ENCODE results near the gene SHCBP1L. TPM values are rescaled to one million over a fixed set of nuclear protein-coding genes. Genes with fewer than 3 reads are reported as not detected.

Gene SHCBP1L
- total and polyA plus RNA-seq, 2 experiments from 2014 or later: not detected

DNA sequence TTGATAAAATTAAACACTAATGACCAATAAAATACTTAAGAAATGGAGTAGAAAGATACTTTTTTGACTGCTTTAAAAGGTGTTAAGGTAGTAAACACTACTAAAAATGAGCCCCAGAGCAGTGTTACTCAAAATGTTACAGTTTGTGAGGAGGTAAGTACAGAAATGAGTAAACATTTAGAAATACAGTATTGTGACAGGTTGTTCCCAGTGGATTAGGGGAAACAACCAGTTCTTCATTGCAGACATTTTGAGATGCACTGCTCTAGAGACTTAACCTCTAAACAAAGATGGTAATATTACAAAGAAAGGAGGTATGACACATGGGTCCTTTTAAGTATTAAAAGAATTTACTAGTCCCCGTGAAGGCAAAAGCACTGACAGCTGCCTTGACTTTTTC is 101.1 kb downstream of the SHCBP1L start:
- H3K36me3 ChIP-seq: peaks cover 86% of the 10 kb centered on the region
- H3K9me3 ChIP-seq (ENCODE audit: low read depth): no peaks in the 10 kb centered on the region
- TF ChIP-seq, protein P1, sequence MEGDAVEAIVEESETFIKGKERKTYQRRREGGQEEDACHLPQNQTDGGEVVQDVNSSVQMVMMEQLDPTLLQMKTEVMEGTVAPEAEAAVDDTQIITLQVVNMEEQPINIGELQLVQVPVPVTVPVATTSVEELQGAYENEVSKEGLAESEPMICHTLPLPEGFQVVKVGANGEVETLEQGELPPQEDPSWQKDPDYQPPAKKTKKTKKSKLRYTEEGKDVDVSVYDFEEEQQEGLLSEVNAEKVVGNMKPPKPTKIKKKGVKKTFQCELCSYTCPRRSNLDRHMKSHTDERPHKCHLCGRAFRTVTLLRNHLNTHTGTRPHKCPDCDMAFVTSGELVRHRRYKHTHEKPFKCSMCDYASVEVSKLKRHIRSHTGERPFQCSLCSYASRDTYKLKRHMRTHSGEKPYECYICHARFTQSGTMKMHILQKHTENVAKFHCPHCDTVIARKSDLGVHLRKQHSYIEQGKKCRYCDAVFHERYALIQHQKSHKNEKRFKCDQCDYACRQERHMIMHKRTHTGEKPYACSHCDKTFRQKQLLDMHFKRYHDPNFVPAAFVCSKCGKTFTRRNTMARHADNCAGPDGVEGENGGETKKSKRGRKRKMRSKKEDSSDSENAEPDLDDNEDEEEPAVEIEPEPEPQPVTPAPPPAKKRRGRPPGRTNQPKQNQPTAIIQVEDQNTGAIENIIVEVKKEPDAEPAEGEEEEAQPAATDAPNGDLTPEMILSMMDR (IDR thresholded peaks at IDR 0.05; ENCODE audit: low read depth, low read length): no peak
- H3K4me3 ChIP-seq: no peak overlapping the region
- H3K4me1 ChIP-seq (ENCODE audit: low read depth): no peaks in the 10 kb centered on the region
- H3K27me3 ChIP-seq: no peaks in the 10 kb centered on the region
- no peak for DNase-seq (ENCODE audit: low read depth in 1 of 2, low spot score in 1 of 2)
- no peak overlapping the region for H3K27ac ChIP-seq

DNA sequence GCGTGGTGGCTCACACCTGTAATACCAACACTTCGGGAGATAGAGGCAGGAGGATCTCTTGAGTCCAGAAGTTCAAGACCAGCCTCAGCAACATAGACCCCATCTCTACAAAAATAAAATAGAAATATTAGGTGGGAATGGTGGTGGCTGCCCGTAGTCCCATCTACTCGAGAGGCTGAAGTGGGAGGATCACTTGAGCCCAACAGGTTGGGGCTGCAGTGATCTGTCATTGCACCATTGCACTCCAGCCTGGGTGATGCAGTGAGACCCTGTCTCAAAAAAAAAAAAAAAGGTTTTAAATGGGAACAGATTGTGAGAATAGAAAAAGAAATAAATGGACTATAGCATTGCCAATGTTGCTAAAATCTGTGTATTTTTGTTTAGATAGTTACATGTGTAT is 102.6 kb downstream of the SHCBP1L start:
- no peaks in the 10 kb centered on the region for H3K27me3 ChIP-seq
- peaks cover 79% of the 10 kb centered on the region for H3K36me3 ChIP-seq
- no peak overlapping the region for H3K27ac ChIP-seq
- DNase-seq (ENCODE audit: low read depth in 1 of 2, low spot score in 1 of 2): no peak
- TF ChIP-seq, protein P1 (IDR thresholded peaks at IDR 0.05; ENCODE audit: low read depth, low read length): no peak
- H3K9me3 ChIP-seq (ENCODE audit: low read depth): no peaks in the 10 kb centered on the region
- no peak overlapping the region for H3K4me3 ChIP-seq
- no peaks in the 10 kb centered on the region for H3K4me1 ChIP-seq (ENCODE audit: low read depth)

Other genes with a start within 250 kb of the SHCBP1L start
- 0.66 and 1.5 TPM in 2 replicates for gene NPL, start 163.4 kb downstream of the SHCBP1L start, total RNA-seq
- gene NPL, start 163.4 kb downstream of the SHCBP1L start, polyA plus RNA-seq: 1.9 and 3.4 TPM in 2 replicates
- 123 and 183 TPM in 2 replicates for gene DHX9, start 113.8 kb downstream of the SHCBP1L start, total RNA-seq
- gene DHX9, start 113.8 kb downstream of the SHCBP1L start, polyA plus RNA-seq: 97.6 and 168 TPM in 2 replicates
- 201 and 329 TPM in 2 replicates for gene LAMC1, start 70.3 kb upstream of the SHCBP1L start, total RNA-seq
- gene LAMC1, start 70.3 kb upstream of the SHCBP1L start, polyA plus RNA-seq: 66.4 and 97.5 TPM in 2 replicates
- 0.32 and 0.42 TPM in 2 replicates for gene LAMC2, start 233.1 kb upstream of the SHCBP1L start, total RNA-seq
- 0.36 and 0.43 TPM in 2 replicates for gene LAMC2, start 233.1 kb upstream of the SHCBP1L start, polyA plus RNA-seq